GM12873 (cell line): ENCODE results near the gene WASHC3.

ENCODE experiments used
- TF ChIP-seq, protein P1 (sequence below): IDR thresholded peaks from 2 replicates; pipeline ENCODE4 v1.5.1; 2012; ENCODE audit warnings: low read depth, mild to moderate bottlenecking, moderate library complexity, low read length, control low read depth; ENCODE audit not compliant: insufficient read depth; ENCODE audit errors: missing control alignments

The WASHC3 gene

GRCh38 chr12:102080842-102081241 is 19.1 kb upstream of the WASHC3 start:
- TF ChIP-seq, protein P1, sequence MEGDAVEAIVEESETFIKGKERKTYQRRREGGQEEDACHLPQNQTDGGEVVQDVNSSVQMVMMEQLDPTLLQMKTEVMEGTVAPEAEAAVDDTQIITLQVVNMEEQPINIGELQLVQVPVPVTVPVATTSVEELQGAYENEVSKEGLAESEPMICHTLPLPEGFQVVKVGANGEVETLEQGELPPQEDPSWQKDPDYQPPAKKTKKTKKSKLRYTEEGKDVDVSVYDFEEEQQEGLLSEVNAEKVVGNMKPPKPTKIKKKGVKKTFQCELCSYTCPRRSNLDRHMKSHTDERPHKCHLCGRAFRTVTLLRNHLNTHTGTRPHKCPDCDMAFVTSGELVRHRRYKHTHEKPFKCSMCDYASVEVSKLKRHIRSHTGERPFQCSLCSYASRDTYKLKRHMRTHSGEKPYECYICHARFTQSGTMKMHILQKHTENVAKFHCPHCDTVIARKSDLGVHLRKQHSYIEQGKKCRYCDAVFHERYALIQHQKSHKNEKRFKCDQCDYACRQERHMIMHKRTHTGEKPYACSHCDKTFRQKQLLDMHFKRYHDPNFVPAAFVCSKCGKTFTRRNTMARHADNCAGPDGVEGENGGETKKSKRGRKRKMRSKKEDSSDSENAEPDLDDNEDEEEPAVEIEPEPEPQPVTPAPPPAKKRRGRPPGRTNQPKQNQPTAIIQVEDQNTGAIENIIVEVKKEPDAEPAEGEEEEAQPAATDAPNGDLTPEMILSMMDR = no peak

DNA sequence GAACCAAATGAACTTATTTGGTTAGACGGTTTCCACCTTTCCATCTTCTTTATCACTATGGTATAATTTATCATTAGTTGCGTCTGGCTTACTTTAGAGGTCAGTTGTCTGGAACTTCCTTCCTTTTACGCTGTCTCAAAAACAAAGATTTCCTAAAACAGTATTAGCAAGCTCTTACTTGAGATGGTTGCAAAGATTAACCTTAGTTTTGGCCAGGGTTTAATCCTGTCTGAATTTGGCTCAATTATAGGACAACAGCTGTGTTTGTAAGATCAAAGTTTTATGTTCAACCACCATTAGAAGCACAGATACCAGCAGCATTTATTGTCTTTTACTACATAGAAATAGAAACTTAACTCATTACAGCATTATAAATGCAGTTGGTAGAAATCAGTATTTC is 7.9 kb upstream of the WASHC3 start:
- TF ChIP-seq, protein P1 = no peak

- TF ChIP-seq, protein P1 = no peak
These were observed 5.9 kb upstream of the WASHC3 start for GRCh38 chr12:102067574-102068258.

DNA sequence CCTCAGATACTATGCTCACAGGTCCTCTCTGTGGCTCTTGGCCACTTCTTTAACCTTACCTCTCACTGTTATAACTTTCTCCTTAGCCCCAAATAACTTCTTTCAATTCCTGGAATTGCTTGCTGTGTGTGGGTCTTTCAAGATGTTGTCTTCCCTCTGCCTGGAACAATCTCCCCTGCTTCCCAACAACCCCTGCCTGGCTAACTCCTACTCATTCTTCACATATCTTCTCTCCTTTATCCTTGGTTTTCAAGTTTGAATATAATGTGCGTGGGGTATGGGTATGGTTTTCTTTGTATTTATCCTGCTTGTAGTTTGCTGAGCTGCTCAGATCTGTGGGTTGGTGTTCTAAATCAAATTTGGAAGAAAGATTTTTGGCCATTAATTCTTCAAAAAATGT is 2.7 kb upstream of the WASHC3 start:
- TF ChIP-seq, protein P1 = no peak

DNA sequence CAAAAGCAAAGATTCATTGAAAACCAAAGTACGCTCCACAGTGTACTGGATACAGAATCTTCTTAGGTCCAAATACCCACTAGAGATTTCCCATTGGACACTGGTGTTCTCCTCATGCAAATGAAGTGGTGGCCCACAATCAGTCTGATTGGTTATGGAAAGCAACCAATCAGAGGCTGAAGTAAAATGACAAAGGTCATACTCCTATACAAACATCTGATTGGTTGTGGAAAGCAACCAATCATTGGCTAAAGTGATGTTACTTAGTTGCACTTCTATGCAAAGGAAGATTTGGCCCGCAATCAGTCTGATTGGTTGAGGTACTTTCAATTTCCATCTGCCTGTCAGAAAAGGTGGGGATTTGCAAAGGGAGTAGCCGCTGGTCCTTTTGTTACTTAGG is 1.3 kb upstream of the WASHC3 start:
- TF ChIP-seq, protein P1 = no peak

DNA sequence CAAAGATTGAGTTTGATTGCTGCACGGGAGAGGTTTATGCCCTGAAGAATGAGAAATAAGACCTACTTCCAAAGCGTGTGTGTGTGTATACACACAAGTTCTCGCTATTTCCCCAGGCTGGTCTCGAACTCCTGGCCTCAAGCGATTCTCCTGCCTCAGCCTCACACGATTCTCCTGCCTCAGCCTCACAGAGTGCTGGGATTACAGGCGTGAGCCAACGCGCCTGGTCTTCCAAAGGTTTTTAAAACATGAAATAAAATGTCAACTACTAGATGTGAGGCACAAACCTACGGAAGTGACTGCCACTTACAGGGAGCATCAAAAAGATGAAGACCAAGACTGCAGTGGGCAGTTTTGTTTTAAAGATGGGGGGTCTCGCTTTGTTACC is 622 bp upstream of the WASHC3 start:
- TF ChIP-seq, protein P1 = no peak

DNA sequence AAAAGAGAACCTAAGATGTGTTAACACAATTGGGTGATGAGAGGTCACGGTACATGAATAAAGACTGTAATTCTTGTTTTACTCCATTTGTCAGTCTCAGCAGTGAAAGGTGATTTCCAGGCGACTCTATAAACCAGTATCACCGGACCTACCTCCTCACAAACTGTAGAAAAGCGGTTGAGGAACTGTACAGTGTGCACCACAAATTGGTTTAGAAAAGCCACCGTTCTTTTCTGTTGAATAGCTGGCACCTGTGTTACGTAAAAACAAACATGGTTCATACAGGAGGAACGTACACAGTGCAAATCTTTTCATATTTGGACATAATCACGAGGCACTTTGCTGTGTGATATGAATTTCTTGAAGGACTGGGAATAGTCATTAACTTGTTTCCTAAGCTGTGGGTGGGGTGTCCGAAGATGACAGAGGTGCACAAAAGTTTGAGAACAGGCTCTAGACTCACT is 663 bp downstream of the WASHC3 start:
- TF ChIP-seq, protein P1 = no peak
